ENCODE data around the gene LRP1B. TPM values are rescaled to one million over a fixed set of nuclear protein-coding genes. Genes with fewer than 3 reads are reported as not detected.

The LRP1B gene
- total and polyA plus RNA-seq, 4 donors: 0.01 to 0.84 (median 0.17) TPM

GRCh38 chr2:140353541-140353940 lies 1777.3 kb downstream of the LRP1B start:
- no peak for DNase-seq (ENCODE audit: low spot score)
- Histone ChIP-seq H3K36me3 (ENCODE audit: control insufficient read depth in 4 of 4, insufficient read depth in 3 of 4, low read depth in 1 of 4, low read length in 3 of 4) (no peaks in the 10 kb centered on the region), H3K9ac (ENCODE audit: low read depth in 1 of 2, low read length in 2 of 2) (no peak overlapping the region), H3K27ac (ENCODE audit: low read depth in 1 of 2, low read length in 2 of 2) (no peak overlapping the region), H3K27me3 (ENCODE audit: control insufficient read depth in 4 of 4, insufficient read depth in 4 of 4, low read length in 3 of 4) (no peaks in the 10 kb centered on the region), H3K9me3 (ENCODE audit: control insufficient read depth in 4 of 4, low read length in 3 of 4) (no peaks in the 10 kb centered on the region), H3K4me1 (ENCODE audit: control insufficient read depth in 4 of 4, insufficient read depth in 4 of 4, low read length in 3 of 4) (no peaks in the 10 kb centered on the region), H3K4me3 (ENCODE audit: low read depth in 1 of 3, low read length in 3 of 3) (no peak overlapping the region)
- TF ChIP-seq HNF4G (IDR thresholded peaks at IDR 0.05) (no peak), NR2F2 (IDR thresholded peaks at IDR 0.05) (no peak), GABPA (IDR thresholded peaks at IDR 0.05 in 1 of 2, conservative IDR thresholded peaks at IDR 0.05 in 1 of 2) (no peak)
- 46% methylated on average over 2 of the region's 2 CpGs for WGBS

GRCh38 chr2:140351692-140352091 lies 1779.1 kb downstream of the LRP1B start:
- TF ChIP-seq CTCF (IDR thresholded peaks at IDR 0.05; ENCODE audit: low read depth, low read length, missing input control) (no peak), RXRA (IDR thresholded peaks at IDR 0.05) (no peak), YY1 (IDR thresholded peaks at IDR 0.05) (no peak), FOXA1 (IDR thresholded peaks at IDR 0.05) (no peak), SP1 (IDR thresholded peaks at IDR 0.05) (no peak), HNF4G (IDR thresholded peaks at IDR 0.05) (no peak), RAD21 (IDR thresholded peaks at IDR 0.05) (no peak), HNF4A (conservative IDR thresholded peaks at IDR 0.05) (no peak), GABPA (IDR thresholded peaks at IDR 0.05 in 1 of 2, conservative IDR thresholded peaks at IDR 0.05 in 1 of 2) (no peak), MAX (IDR thresholded peaks at IDR 0.05) (no peak), ZBTB33 (IDR thresholded peaks at IDR 0.05) (no peak), REST (IDR thresholded peaks at IDR 0.05) (no peak)
- no peaks in the 10 kb centered on the region for H3K27me3 ChIP-seq (ENCODE audit: control insufficient read depth in 4 of 4, insufficient read depth in 4 of 4, low read length in 3 of 4)
- no peaks in the 10 kb centered on the region for H3K4me1 ChIP-seq (ENCODE audit: control insufficient read depth in 4 of 4, insufficient read depth in 4 of 4, low read length in 3 of 4)
- no peaks in the 10 kb centered on the region for H3K36me3 ChIP-seq (ENCODE audit: control insufficient read depth in 4 of 4, insufficient read depth in 3 of 4, low read depth in 1 of 4, low read length in 3 of 4)
- H3K27ac ChIP-seq (ENCODE audit: low read depth in 1 of 2, low read length in 2 of 2): no peak overlapping the region
- no peaks in the 10 kb centered on the region for H3K9me3 ChIP-seq (ENCODE audit: control insufficient read depth in 4 of 4, low read length in 3 of 4)
- DNase-seq (ENCODE audit: low spot score): no peak
- H3K4me3 ChIP-seq (ENCODE audit: low read depth in 1 of 3, low read length in 3 of 3): no peak overlapping the region
- WGBS: 58% methylated on average over 3 of the region's 3 CpGs
- H3K9ac ChIP-seq (ENCODE audit: low read depth in 1 of 2, low read length in 2 of 2): no peak overlapping the region
